GM12872 (cell line): Measurements from ENCODE around the gene MTA1.

ENCODE experiments used
- TF ChIP-seq, protein P1 (sequence below): IDR thresholded peaks from 3 replicates; pipeline ENCODE4 v1.5.1; 2011; ENCODE audit warnings: low read depth, mild to moderate bottlenecking, low read length, moderate library complexity; ENCODE audit not compliant: insufficient read depth

MTA1 gene

GRCh38 chr14:105388110-105388951 lies 31.3 kb upstream of the MTA1 start:
- TF ChIP-seq, protein P1, sequence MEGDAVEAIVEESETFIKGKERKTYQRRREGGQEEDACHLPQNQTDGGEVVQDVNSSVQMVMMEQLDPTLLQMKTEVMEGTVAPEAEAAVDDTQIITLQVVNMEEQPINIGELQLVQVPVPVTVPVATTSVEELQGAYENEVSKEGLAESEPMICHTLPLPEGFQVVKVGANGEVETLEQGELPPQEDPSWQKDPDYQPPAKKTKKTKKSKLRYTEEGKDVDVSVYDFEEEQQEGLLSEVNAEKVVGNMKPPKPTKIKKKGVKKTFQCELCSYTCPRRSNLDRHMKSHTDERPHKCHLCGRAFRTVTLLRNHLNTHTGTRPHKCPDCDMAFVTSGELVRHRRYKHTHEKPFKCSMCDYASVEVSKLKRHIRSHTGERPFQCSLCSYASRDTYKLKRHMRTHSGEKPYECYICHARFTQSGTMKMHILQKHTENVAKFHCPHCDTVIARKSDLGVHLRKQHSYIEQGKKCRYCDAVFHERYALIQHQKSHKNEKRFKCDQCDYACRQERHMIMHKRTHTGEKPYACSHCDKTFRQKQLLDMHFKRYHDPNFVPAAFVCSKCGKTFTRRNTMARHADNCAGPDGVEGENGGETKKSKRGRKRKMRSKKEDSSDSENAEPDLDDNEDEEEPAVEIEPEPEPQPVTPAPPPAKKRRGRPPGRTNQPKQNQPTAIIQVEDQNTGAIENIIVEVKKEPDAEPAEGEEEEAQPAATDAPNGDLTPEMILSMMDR, result no peak

DNA sequence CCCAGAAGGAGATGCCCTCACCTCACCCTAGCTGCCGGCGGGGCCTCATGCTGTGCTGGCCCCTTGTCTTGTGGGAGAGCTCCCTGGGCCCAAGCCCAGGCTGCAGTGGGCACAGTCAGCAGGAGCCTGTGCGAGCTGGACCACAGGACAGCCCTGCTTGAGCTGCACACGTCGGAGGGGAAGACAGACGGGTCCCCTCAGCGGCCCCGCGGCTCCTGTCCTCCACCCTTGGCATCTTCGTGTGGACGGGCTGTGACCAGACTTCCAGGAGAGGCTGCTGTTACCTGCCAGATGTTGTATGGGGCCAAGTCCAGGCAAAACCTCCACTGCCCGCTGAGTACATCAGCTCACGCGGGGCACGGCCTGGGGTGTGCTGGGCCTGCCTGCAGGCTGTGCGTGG lies 30.7 kb upstream of the MTA1 start:
- TF ChIP-seq, protein P1, result no peak

DNA sequence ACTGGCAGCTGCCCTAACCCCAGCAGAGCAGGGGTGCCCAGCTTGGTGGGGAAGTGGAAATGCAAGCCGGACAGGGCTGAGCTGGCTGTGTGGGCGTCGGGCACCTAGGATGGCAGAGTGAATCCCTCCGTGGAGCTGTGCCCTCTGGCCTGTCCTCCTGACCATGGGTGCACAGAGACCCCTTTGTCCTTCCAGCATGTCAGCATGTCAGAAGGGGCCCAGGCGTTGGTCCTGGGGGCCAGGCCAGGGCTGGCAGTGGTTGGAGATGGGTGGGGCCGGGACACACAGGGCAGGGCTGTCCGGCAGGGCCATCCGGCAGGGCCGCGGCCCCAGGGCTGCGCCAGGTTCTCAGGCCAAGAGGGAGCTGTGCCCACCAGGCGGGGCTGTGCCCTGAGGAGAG lies 30.1 kb upstream of the MTA1 start:
- TF ChIP-seq, protein P1, result no peak

DNA sequence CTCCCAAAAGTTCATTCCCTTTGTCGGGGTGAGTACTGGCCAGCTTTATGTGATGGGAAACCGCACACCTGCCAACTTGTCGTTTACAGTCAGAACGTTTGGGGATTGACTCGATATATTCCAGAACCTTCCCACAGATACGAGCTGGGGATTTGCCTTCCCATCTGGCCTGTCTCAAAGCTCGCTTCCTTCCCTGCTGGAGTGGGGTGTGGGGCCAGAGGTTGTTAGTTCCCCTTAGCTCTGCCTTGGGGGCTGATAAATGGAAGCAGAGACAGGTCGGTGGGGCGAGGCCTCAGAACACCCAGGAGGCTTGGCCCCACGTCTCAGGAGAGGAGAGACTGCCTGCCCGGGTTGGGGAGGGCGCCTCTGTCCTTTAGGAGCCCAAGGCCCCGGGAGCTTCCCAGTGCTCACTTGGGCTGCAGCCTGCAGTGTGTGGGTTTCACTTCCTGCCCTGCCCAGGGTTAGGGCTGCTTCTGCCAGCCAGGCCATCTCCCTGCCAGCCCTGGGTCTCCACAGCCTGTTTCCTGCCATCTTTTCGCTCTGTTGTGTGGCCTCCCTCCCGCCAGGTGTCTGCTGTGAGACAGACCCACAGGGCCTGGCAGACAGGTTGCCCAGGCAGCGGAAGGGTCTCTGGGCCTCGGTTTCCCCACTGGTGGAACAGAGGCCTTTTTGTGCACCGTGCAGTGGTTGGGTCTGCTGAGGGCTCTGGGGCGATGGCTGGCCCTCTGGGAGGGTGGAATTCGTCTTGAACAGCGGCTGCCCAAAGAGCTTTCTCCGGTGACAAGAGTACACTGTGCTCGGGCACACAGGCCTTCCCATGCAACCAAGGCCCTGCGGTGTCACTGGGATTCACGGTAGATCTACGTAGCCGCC lies 29.4 kb upstream of the MTA1 start:
- TF ChIP-seq, protein P1, result no peak

DNA sequence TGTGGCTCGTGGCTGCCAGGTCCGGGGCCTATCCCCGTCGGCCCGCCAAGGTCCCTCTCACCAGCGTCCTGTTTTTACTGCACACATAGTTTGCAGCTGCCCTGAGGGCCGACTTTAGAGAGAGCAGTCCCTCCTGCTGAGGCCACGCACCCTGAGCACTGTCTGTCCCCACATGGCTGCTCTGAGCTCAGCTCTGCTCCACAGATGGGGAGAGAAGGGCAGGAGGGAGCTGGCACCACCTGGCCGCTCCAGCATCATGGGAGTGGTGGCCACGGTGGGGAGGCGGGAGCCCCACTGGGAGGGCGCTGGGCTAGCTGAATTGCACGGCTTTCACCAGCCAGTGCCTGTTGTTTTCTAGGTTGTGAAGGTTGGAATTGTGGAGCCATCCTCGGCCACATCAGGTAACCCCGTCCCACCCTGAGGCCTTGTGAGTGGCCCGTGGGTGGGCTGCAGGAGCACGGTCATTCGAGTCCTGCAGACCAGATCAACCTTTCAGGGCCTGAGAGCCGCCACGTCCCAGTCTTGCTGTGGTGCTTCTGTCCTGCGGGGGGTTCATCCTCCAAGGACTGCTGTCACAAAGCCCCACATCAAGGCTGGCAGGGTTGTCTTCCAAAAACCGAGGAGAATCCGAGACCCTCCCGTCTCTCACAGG lies 28.7 kb upstream of the MTA1 start:
- TF ChIP-seq, protein P1, result no peak

- TF ChIP-seq, protein P1, result no peak
Measured at GRCh38 chr14:105391541-105391940, 28.1 kb upstream of the MTA1 start.
